ENCODE data around the gene NTMT1. TPM values are rescaled to one million over a fixed set of nuclear protein-coding genes. Genes with fewer than 3 reads are reported as not detected.

The NTMT1 gene
- total and polyA plus RNA-seq, 4 experiments from 2014 or later: 45.0 to 55.1 (median 46.9) TPM

DNA sequence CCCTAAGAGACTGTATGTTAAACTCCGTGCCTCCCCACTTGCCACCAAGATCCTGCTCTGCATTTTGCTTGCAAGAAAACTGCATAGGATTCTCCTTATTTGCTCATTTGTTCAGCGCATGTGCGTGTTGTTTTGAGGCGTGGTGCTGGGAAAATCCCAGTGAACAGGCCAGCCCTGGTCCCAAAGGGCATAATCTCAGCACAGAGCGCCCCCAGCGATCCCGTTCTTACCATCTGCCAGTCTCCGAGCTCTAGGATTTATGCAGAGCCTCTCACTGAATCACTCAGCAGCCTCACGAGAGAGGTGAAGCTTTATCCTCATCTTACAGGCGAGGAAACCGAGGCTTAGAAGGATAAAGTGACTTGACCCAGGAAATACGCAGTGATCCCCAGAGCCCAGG lies 51.0 kb downstream of the NTMT1 start:
- Mint-ChIP-seq H3K27ac (no peak overlapping the region), H3K4me1 (no peaks in the 10 kb centered on the region), H3K9me3 (no peaks in the 10 kb centered on the region), H3K4me3 (no peak overlapping the region), H3K27me3 (peaks cover 7 to 20% of the 10 kb centered on the region in 2 donors), H3K36me3 (no peaks in the 10 kb centered on the region)
- H3K27ac ChIP-seq (ENCODE audit: low read depth, low read length): no peak overlapping the region
- H3K4me1 ChIP-seq (ENCODE audit: insufficient read depth, low read length): no peaks in the 10 kb centered on the region
- DNase-seq: no peak
- H3K36me3 ChIP-seq (ENCODE audit: insufficient read depth, low read length): no peaks in the 10 kb centered on the region
- intact Hi-C loops (cut with micrococcal nuclease): no loop called here
- H3K27me3 ChIP-seq (ENCODE audit: insufficient read depth, low read length): no peaks in the 10 kb centered on the region
- H3K9me3 ChIP-seq (ENCODE audit: control insufficient read depth in 1 of 2, low read length in 2 of 2): no peaks in the 10 kb centered on the region
- ChIA-PET CTCF (ENCODE audit: partially characterized antibody) (no interaction called here), POLR2A (ENCODE audit: partially characterized antibody) (no interaction called here)
- H3K4me3 ChIP-seq (ENCODE audit: low read length in 2 of 2): no peak overlapping the region

DNA sequence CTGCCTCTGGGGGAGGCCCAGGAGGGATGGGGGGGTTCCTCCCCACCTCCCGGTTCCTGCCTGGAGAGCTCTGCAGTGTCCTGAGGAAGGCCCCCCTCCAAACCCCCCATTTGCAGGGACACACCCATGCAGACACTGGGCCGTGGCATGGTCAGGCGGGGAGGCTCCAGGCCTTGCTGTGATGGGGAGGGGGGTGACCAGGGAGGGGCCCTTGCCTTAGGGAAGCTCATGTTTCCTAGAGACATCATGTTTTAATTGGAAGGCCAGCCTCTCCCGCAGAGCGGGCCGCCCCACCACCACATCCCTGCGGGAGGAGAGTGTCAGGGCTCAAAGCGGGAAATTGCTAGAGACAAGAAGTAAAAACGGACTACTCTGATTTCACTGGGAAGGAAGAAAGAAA lies 51.5 kb downstream of the NTMT1 start:
- ChIA-PET CTCF (ENCODE audit: partially characterized antibody) (no interaction called here), POLR2A (ENCODE audit: partially characterized antibody) (no interaction called here)
- H3K27ac Mint-ChIP-seq: no peak overlapping the region
- H3K27me3 ChIP-seq (ENCODE audit: insufficient read depth, low read length): no peaks in the 10 kb centered on the region
- peaks cover 7 to 23% of the 10 kb centered on the region in 2 donors for H3K27me3 Mint-ChIP-seq
- H3K9me3 Mint-ChIP-seq: no peaks in the 10 kb centered on the region
- no peak overlapping the region for H3K4me3 ChIP-seq (ENCODE audit: low read length in 2 of 2)
- H3K9me3 ChIP-seq (ENCODE audit: control insufficient read depth in 1 of 2, low read length in 2 of 2): no peaks in the 10 kb centered on the region
- no peak for DNase-seq
- no peaks in the 10 kb centered on the region for H3K36me3 ChIP-seq (ENCODE audit: insufficient read depth, low read length)
- intact Hi-C loops (cut with micrococcal nuclease): no loop called here
- H3K27ac ChIP-seq (ENCODE audit: low read depth, low read length): no peak overlapping the region
- no peak overlapping the region for H3K4me3 Mint-ChIP-seq
- no peaks in the 10 kb centered on the region for H3K4me1 Mint-ChIP-seq
- no peaks in the 10 kb centered on the region for H3K4me1 ChIP-seq (ENCODE audit: insufficient read depth, low read length)
- H3K36me3 Mint-ChIP-seq: no peaks in the 10 kb centered on the region

DNA sequence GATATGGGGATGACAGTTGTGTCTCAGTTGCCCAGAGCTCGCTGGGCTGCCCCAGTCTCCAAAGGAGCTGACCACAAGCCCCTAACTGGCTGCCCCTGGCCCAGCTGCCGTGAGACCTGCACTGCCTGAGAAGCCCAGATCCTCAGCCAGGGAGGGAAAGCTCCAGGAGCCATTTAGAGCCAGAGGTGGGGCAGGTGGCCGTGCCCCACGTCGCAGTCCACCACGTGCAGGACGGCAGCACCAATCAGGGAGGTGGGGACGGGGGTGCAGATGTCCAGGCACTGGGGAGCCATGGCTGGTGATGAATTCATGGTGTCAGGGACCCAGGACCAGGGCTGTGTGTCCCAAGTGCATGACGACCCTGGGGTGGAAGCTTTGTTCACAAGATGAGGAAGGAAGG lies 52.9 kb downstream of the NTMT1 start:
- H3K27ac Mint-ChIP-seq: no peak overlapping the region
- peaks cover 4 to 23% of the 10 kb centered on the region in 2 donors for H3K27me3 Mint-ChIP-seq
- no peak overlapping the region for H3K27ac ChIP-seq (ENCODE audit: low read depth, low read length)
- no peaks in the 10 kb centered on the region for H3K27me3 ChIP-seq (ENCODE audit: insufficient read depth, low read length)
- no peaks in the 10 kb centered on the region for H3K9me3 ChIP-seq (ENCODE audit: control insufficient read depth in 1 of 2, low read length in 2 of 2)
- H3K4me3 ChIP-seq (ENCODE audit: low read length in 2 of 2): no peak overlapping the region
- intact Hi-C loops (cut with micrococcal nuclease): no loop called here
- H3K4me3 Mint-ChIP-seq: no peak overlapping the region
- no peaks in the 10 kb centered on the region for H3K4me1 ChIP-seq (ENCODE audit: insufficient read depth, low read length)
- no peaks in the 10 kb centered on the region for H3K36me3 ChIP-seq (ENCODE audit: insufficient read depth, low read length)
- no peak for DNase-seq
- ChIA-PET CTCF (ENCODE audit: partially characterized antibody) (no interaction called here), POLR2A (ENCODE audit: partially characterized antibody) (no interaction called here)
- H3K9me3 Mint-ChIP-seq: no peaks in the 10 kb centered on the region
- no peaks in the 10 kb centered on the region for H3K4me1 Mint-ChIP-seq
- H3K36me3 Mint-ChIP-seq: no peaks in the 10 kb centered on the region

DNA sequence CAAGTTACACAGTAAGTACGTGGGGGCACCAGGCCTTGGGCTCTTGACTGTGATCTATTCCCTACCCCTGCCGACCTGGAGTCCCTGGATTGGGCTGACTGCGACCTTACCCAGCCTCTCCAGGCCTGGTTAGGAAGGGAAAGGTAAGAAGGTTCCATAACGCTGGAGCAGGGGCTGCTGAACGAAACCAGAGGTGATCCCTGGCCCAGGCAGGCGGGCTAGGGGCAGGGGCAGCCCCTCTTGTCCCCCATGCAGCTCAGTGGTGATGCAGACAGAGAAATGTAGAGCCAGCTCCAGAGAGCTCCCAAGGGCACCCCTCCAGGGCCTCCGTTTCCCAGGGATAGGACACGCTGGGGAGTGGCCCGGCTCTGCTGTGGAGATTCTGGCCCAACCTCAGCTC lies 53.6 kb downstream of the NTMT1 start:
- no peak overlapping the region for H3K27ac Mint-ChIP-seq
- H3K27me3 Mint-ChIP-seq: peaks cover 4 to 19% of the 10 kb centered on the region in 2 donors
- Histone ChIP-seq H3K9me3 (ENCODE audit: control insufficient read depth in 1 of 2, low read length in 2 of 2) (no peaks in the 10 kb centered on the region), H3K27ac (ENCODE audit: low read depth, low read length) (no peak overlapping the region), H3K36me3 (ENCODE audit: insufficient read depth, low read length) (no peaks in the 10 kb centered on the region), H3K27me3 (ENCODE audit: insufficient read depth, low read length) (no peaks in the 10 kb centered on the region), H3K4me1 (ENCODE audit: insufficient read depth, low read length) (no peaks in the 10 kb centered on the region), H3K4me3 (ENCODE audit: low read length in 2 of 2) (no peak overlapping the region)
- no peaks in the 10 kb centered on the region for H3K36me3 Mint-ChIP-seq
- no peaks in the 10 kb centered on the region for H3K4me1 Mint-ChIP-seq
- no peak overlapping the region for H3K4me3 Mint-ChIP-seq
- ChIA-PET CTCF (ENCODE audit: partially characterized antibody) (no interaction called here), POLR2A (ENCODE audit: partially characterized antibody) (no interaction called here)
- H3K9me3 Mint-ChIP-seq: no peaks in the 10 kb centered on the region
- no peak for DNase-seq
- intact Hi-C loops (cut with micrococcal nuclease): no loop called here

DNA sequence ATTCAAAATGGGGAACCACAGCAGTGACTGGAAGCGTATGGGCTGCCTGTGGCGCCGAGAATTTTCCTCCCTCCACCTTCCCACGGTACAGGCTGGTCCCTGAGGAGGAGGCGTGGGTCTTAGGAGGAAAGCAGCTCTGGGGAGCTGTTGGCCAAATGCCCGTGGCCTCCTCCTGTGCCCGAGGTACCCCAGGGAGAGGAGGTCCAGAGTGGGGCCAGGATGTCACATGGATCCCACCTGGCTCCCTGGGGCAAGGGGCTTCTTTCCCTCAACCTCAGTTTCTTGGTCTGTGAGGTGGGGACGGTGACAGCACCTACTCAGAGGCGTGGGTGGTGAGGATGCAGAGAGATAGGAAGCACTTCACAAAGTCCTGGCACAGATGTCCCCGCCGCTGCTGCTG lies 56.0 kb downstream of the NTMT1 start:
- H3K4me3 Mint-ChIP-seq: no peak overlapping the region
- CTCF ChIA-PET (ENCODE audit: partially characterized antibody): no interaction called here
- POLR2A ChIA-PET (ENCODE audit: partially characterized antibody): no interaction called here

DNA sequence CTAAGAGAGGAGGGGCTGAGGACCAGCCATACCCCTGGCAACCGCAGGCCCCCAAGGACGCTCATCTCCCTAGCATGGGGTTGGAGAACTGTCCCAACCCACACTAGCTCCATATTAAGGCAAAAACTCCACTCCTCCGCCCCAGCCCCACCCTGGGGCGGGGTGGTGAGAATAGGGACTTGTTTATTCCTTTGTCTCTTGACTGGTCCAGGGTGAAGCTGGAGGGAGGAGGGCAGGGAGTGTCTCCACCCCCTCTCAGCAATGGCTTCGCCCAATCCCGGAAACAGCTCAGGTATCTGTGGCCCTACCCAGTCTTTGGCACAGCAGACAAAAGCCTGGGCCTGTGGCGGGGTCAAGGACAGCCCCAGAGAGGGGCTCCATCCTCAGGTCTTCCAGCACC lies 56.4 kb downstream of the NTMT1 start:
- ChIA-PET POLR2A (ENCODE audit: partially characterized antibody) (no interaction called here), CTCF (ENCODE audit: partially characterized antibody) (no interaction called here)
- Histone ChIP-seq H3K27me3 (ENCODE audit: insufficient read depth, low read length) (no peaks in the 10 kb centered on the region), H3K4me3 (ENCODE audit: low read length in 2 of 2) (no peak overlapping the region), H3K4me1 (ENCODE audit: insufficient read depth, low read length) (no peaks in the 10 kb centered on the region), H3K9me3 (ENCODE audit: control insufficient read depth in 1 of 2, low read length in 2 of 2) (no peaks in the 10 kb centered on the region), H3K36me3 (ENCODE audit: insufficient read depth, low read length) (no peaks in the 10 kb centered on the region), H3K27ac (ENCODE audit: low read depth, low read length) (no peak overlapping the region)
- no peak overlapping the region for H3K4me3 Mint-ChIP-seq
- intact Hi-C loops (cut with micrococcal nuclease): no loop called here
- H3K4me1 Mint-ChIP-seq: no peaks in the 10 kb centered on the region
- H3K27ac Mint-ChIP-seq: no peak overlapping the region
- no peaks in the 10 kb centered on the region for H3K9me3 Mint-ChIP-seq
- H3K27me3 Mint-ChIP-seq: peaks cover 4 to 13% of the 10 kb centered on the region in 2 donors
- no peak for DNase-seq
- no peaks in the 10 kb centered on the region for H3K36me3 Mint-ChIP-seq

More for the DNA sequence above, 56.0 kb downstream of the NTMT1 start:
- DNase-seq: no peak
- H3K4me1 ChIP-seq (ENCODE audit: insufficient read depth, low read length): no peaks in the 10 kb centered on the region
- peaks cover 4 to 16% of the 10 kb centered on the region in 2 donors for H3K27me3 Mint-ChIP-seq
- no peaks in the 10 kb centered on the region for H3K27me3 ChIP-seq (ENCODE audit: insufficient read depth, low read length)
- H3K4me3 ChIP-seq (ENCODE audit: low read length in 2 of 2): no peak overlapping the region
- H3K36me3 ChIP-seq (ENCODE audit: insufficient read depth, low read length): no peaks in the 10 kb centered on the region
- no peaks in the 10 kb centered on the region for H3K36me3 Mint-ChIP-seq
- intact Hi-C loops (cut with micrococcal nuclease): no loop called here
- H3K9me3 ChIP-seq (ENCODE audit: control insufficient read depth in 1 of 2, low read length in 2 of 2): no peaks in the 10 kb centered on the region
- H3K27ac ChIP-seq (ENCODE audit: low read depth, low read length): no peak overlapping the region
- H3K9me3 Mint-ChIP-seq: no peaks in the 10 kb centered on the region
- H3K4me1 Mint-ChIP-seq: no peaks in the 10 kb centered on the region
- H3K27ac Mint-ChIP-seq: no peak overlapping the region

DNA sequence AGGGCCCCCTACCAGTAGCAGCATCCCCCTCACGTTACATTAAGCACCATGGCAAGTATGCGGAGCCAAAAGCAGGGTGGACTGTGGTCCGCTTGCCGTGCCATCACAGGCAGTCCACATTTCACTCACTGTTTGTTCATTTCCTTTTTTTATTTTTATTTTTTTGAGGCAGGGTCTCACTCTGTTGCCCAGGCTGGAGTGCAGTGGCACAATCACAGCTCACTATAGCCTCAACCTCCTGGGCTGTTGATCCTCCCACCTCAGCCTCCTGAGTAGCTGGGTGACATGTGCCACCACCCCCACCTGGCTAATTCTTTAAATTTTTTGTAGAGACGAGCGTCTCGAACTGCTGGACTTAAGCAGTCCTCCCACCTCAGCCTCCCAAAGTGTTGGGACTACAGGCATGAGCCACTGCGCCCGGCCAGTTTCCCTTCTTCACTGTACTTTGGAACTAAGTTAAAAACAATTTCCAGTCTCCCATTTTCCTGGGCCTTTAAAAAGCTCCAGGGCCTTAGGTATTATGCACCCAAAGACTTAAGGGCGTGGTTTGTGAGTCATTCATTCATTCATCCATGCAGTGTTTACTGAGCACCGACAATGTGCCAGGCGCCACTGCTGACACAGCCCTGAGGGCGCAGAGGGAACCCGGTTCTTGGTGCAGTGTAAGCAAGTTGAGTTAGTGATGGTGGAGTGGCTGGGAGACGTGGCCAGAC lies 59.4 kb downstream of the NTMT1 start:
- H3K36me3 ChIP-seq (ENCODE audit: insufficient read depth, low read length): no peaks in the 10 kb centered on the region
- intact Hi-C loops (cut with micrococcal nuclease): no loop called here
- peaks cover 4 to 7% of the 10 kb centered on the region in 2 donors for H3K27me3 Mint-ChIP-seq
- peak overlapping the region in 1 of 7 donors; percentile 17 for H3K27ac Mint-ChIP-seq
- no peaks in the 10 kb centered on the region for H3K4me1 Mint-ChIP-seq
- H3K36me3 Mint-ChIP-seq: no peaks in the 10 kb centered on the region
- H3K9me3 Mint-ChIP-seq: no peaks in the 10 kb centered on the region
- DNase-seq: no peak
- no peak overlapping the region for H3K4me3 ChIP-seq (ENCODE audit: low read length in 2 of 2)
- ChIA-PET CTCF (ENCODE audit: partially characterized antibody) (no interaction called here), POLR2A (ENCODE audit: partially characterized antibody) (no interaction called here)
- H3K4me1 ChIP-seq (ENCODE audit: insufficient read depth, low read length): no peaks in the 10 kb centered on the region
- H3K4me3 Mint-ChIP-seq: no peak overlapping the region
- no peaks in the 10 kb centered on the region for H3K27me3 ChIP-seq (ENCODE audit: insufficient read depth, low read length)
- no peak overlapping the region for H3K27ac ChIP-seq (ENCODE audit: low read depth, low read length)
- H3K9me3 ChIP-seq (ENCODE audit: control insufficient read depth in 1 of 2, low read length in 2 of 2): no peaks in the 10 kb centered on the region

Measured in CD4-positive, alpha-beta memory T cell (primary cell).